ENCODE measurements around the gene MYO16.

DNA sequence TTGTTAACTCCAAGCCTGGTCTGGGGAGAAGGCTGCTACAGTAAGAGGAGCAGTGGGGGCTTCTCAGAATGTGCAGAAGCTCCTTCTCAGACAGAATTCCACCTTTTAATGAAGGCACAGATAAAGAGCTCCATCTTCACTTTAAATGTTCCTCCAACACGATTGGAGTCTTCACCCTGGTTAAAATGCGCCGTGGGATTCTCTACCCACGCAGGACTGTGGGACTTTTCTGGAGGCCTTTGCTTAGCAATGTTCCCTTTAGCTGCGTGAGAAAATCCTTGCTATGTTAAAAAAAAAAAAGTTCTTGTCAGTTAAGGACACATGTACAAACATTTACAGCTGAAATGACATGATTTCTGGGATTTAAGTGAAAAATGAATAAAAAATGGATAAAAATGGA is 546.3 kb downstream of the MYO16 start:
- TF ChIP-seq POLR2A (IDR thresholded peaks at IDR 0.05): no peak
- TF ChIP-seq, protein P1, sequence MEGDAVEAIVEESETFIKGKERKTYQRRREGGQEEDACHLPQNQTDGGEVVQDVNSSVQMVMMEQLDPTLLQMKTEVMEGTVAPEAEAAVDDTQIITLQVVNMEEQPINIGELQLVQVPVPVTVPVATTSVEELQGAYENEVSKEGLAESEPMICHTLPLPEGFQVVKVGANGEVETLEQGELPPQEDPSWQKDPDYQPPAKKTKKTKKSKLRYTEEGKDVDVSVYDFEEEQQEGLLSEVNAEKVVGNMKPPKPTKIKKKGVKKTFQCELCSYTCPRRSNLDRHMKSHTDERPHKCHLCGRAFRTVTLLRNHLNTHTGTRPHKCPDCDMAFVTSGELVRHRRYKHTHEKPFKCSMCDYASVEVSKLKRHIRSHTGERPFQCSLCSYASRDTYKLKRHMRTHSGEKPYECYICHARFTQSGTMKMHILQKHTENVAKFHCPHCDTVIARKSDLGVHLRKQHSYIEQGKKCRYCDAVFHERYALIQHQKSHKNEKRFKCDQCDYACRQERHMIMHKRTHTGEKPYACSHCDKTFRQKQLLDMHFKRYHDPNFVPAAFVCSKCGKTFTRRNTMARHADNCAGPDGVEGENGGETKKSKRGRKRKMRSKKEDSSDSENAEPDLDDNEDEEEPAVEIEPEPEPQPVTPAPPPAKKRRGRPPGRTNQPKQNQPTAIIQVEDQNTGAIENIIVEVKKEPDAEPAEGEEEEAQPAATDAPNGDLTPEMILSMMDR (IDR thresholded peaks at IDR 0.05): no peak

Data from gastroesophageal sphincter (tissue), 3 donors.